Panc1 (cell line): ENCODE data around the gene MYO3B. TPM values are rescaled to one million over a fixed set of nuclear protein-coding genes. Genes with fewer than 3 reads are reported as not detected.

ENCODE experiments used
- ATAC-seq: fragments of 200-7000 bp; cut with Tn5 transposase; 2 replicates; pipeline ENCODE4 v1.9.1; 2020; ENCODE audit warnings: mild to moderate bottlenecking, moderate library complexity
- BruUV-seq: library from RNA; stranded (reverse); fragments of 400-500 nt; replicated peaks from 2 replicates; lab custom pipeline; 2021; lab: Mats Ljungman, UMichigan
- CTCF ChIA-PET: fragments of 300-600 bp; sonication (Branson Sonifier 250); formaldehyde crosslinking; loops from one replicate; lab custom pipeline; 2022; ENCODE audit warnings: antibody characterized with exemption; lab: Charles Lee
- POLR2A ChIA-PET: fragments of 300-600 bp; sonication (Branson Sonifier 250); formaldehyde crosslinking; loops from one replicate; lab custom pipeline; 2022; ENCODE audit warnings: antibody characterized with exemption; lab: Charles Lee
- DNase-seq: peaks from one replicate; pipeline ENCODE4 v3.0.0-alpha.2; 2010; ENCODE audit warnings: low read depth, low spot score
- H3K27ac ChIP-seq: 2 replicates; pipeline ENCODE4 v1.5.1; 2011; ENCODE audit warnings: mild to moderate bottlenecking, low read length, inconsistent platforms
- H3K27me3 ChIP-seq: fragments of 200-500 bp; sonication (Bioruptor generic); 2 replicates; pipeline ENCODE4 v1.6.0; 2014; ENCODE audit warnings: low read length, inconsistent platforms; ENCODE audit not compliant: control insufficient read depth, insufficient read depth
- H3K36me3 ChIP-seq: fragments of 200-500 bp; sonication (Bioruptor generic); 2 replicates; pipeline ENCODE4 v1.5.1; 2014; ENCODE audit warnings: inconsistent platforms, mild to moderate bottlenecking, low read length, moderate library complexity; ENCODE audit not compliant: control insufficient read depth, insufficient read depth
- H3K4me1 ChIP-seq: 2 replicates; pipeline ENCODE4 v1.5.1; 2011; ENCODE audit warnings: inconsistent platforms, mild to moderate bottlenecking, low read length, moderate library complexity; ENCODE audit not compliant: control insufficient read depth, insufficient read depth
- H3K4me3 ChIP-seq, 2 experiments: 2 replicates each; pipeline ENCODE4 v1.5.1; 2011 to 2012; ENCODE audit warnings: low read depth in 2 of 2, low read length in 2 of 2, mild to moderate bottlenecking in 2 of 2, inconsistent platforms in 1 of 2, moderate library complexity in 1 of 2
- H3K9me3 ChIP-seq: fragments of 200-500 bp; sonication (Bioruptor generic); 2 replicates; pipeline ENCODE4 v1.5.1; 2014; ENCODE audit warnings: low read depth, mild to moderate bottlenecking, inconsistent platforms, low read length, moderate library complexity; ENCODE audit not compliant: control insufficient read depth, insufficient read depth
- CTCF ChIP-seq: fragments of 450-650 bp; IDR thresholded peaks from 2 replicates; pipeline ENCODE4 v1.5.1; 2017; ENCODE audit warnings: mild to moderate bottlenecking
- POLR2AphosphoS5 ChIP-seq: IDR thresholded peaks from 2 replicates; pipeline ENCODE4 v1.6.1; 2012; ENCODE audit warnings: mild to moderate bottlenecking, low read depth, low read length, moderate library complexity
- REST ChIP-seq, 2 experiments: IDR thresholded peaks; 2 replicates each; pipeline ENCODE4 v1.6.1; 2011 to 2012; ENCODE audit warnings: low read depth in 2 of 2, control low read depth in 1 of 2, low read length in 1 of 2, mild to moderate bottlenecking in 1 of 2, moderate library complexity in 1 of 2; ENCODE audit not compliant: insufficient read depth in 1 of 2
- SIN3A ChIP-seq: IDR thresholded peaks from 2 replicates; pipeline ENCODE4 v1.6.1; 2012; ENCODE audit warnings: low read depth, mild to moderate bottlenecking, low read length, moderate library complexity, borderline replicate concordance; ENCODE audit not compliant: insufficient read depth
- TCF7L2 ChIP-seq: IDR thresholded peaks from 2 replicates; pipeline ENCODE4 v1.6.1; 2011; ENCODE audit warnings: mild to moderate bottlenecking, low read depth, low read length, inconsistent platforms
- in situ Hi-C: cut with HindIII; loops from 2 replicates; pipeline ENCODE4 v1.10.0; 2016; ENCODE audit warnings: low sequenced_read_pairs, low pct_unique_long_range_greater_than_20kb
- intact Hi-C: fragments of 100-400 bp; cut with micrococcal nuclease; formaldehyde crosslinking; loops from one replicate; pipeline ENCODE4 v1.10.0; 2022; ENCODE audit not compliant: unreplicated experiment
- total RNA-seq: library from RNA; stranded (reverse); gene quantifications from one replicate; pipeline ENCODE4 v1.2.1, GENCODE V29; 2021; ENCODE audit not compliant: unreplicated experiment

Gene MYO3B
- total RNA-seq, 1 experiment from 2014 or later: 0.05 TPM

DNA sequence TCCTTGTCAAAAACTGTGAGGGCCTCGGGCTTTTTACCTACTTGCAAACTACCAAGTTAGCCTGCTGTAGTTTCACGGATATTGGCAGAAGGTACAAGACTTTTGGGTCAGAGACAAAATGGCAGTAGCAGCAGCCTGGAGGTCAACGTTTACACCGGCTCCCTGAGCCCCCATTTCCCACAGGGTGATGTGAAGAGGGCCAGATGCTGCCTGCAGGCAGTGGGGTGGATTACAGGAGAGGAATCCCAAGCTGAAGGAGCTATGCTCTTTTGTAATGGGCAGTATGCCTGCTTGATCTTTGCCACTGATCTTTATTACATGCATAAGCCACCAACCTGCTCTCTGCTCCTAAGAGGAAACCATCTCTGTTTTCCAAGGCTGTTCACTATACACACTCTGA lies 507.6 kb downstream of the MYO3B start:
- no peak for DNase-seq
- no peaks in the 10 kb centered on the region for H3K36me3 ChIP-seq
- ChIA-PET CTCF (no interaction called here), POLR2A (no interaction called here)
- no peak overlapping the region for H3K4me3 ChIP-seq
- no peak for ATAC-seq
- in situ Hi-C loops (no loop called here), intact Hi-C loops (no loop called here)
- H3K9me3 ChIP-seq: no peaks in the 10 kb centered on the region
- no peak for TF ChIP-seq POLR2AphosphoS5
- no peak for TF ChIP-seq CTCF
- TF ChIP-seq REST (IDR thresholded peaks at IDR 0.05; ENCODE audit: insufficient read depth in 1 of 2, low read depth in 2 of 2, low read length in 1 of 2): no peak
- TF ChIP-seq SIN3A: no peak
- no peak for TF ChIP-seq TCF7L2
- no peaks in the 10 kb centered on the region for H3K27me3 ChIP-seq
- no TSS peak for BruUV-seq
- no peaks in the 10 kb centered on the region for H3K4me1 ChIP-seq
- no peak overlapping the region for H3K27ac ChIP-seq

DNA sequence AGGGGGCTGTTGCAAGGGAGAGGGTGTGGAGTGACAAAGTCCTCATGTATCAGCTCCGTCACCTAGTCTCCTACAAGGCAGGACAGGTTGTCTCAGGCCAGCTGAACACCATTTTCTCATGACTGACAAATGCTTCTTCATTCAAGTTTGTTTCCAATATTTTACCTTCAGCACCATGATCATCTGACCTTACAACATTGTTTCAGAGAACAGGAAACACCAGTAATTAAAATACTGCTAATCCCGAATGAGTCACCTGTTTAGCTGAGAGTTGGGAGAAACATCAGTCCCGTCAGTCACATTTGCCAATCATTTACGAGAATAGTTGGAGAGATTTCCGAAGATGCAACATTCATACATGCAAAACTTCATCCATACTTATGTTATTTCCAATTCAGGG lies 511.5 kb downstream of the MYO3B start:
- ATAC-seq (no peak), DNase-seq (no peak)
- no peaks in the 10 kb centered on the region for H3K9me3 ChIP-seq

More for the DNA sequence above, 511.5 kb downstream of the MYO3B start:
- intact Hi-C loops (no loop called here), in situ Hi-C loops (no loop called here)
- Histone ChIP-seq H3K4me3 (no peak overlapping the region), H3K4me1 (no peaks in the 10 kb centered on the region), H3K27ac (no peak overlapping the region), H3K27me3 (no peaks in the 10 kb centered on the region), H3K36me3 (no peaks in the 10 kb centered on the region)
- BruUV-seq: no TSS peak
- ChIA-PET CTCF (interaction anchor here (0.6 kb wide), 1 partner anchor 245 kb away, joined by 12 read pairs; no protein-coding TSS in a partner anchor), POLR2A (no interaction called here)
- TF ChIP-seq SIN3A: no peak
- TF ChIP-seq REST (IDR thresholded peaks at IDR 0.05; ENCODE audit: insufficient read depth in 1 of 2, low read depth in 2 of 2, low read length in 1 of 2): no peak
- TF ChIP-seq CTCF: no peak
- no peak for TF ChIP-seq TCF7L2
- no peak for TF ChIP-seq POLR2AphosphoS5
